KBM-7 (cell line): ENCODE results near the gene ARHGAP31.
A peak's percentile ranks its signal among the peaks of the same experiment; 100 is the strongest.
"Not testable (repeated sequence)": the region's sequence is repeated elsewhere in the genome, so short reads cannot be mapped to it uniquely, and the experiment has no call there.

ENCODE experiments used
- DNase-seq: peaks from one replicate; pipeline ENCODE4 v3.0.0-alpha.2; 2015
- in situ Hi-C: fragments of 300-500 bp; cut with MboI; formaldehyde crosslinking; loops from 2 replicates; pipeline ENCODE4 v1.14.3; 2020; ENCODE audit warnings: low sequenced_read_pairs, low pct_unique_long_range_greater_than_20kb, mixed read lengths

ARHGAP31 gene

GRCh38 chr3:119316313-119316670 lies 22.1 kb downstream of the ARHGAP31 start:
- no peak for DNase-seq
- in situ Hi-C loops = no loop called here

DNA sequence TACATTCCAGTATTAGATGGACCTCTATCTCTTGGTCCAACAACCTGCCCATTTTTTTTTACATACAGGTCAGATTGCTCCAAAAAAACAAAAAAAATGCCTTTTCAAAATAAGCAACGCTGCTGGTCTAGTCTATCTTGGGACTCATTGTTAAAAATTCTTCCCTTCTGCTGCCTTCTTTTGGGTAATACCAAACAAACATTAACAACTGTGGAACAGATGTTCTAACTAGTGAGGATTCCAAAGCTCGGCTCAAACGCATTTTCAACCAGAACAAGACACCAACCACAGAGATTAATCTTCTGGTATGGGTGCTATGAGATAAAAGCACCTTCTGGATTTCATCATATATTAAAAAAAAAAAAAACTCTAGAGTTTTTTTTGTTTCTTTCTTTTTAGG lies 24.7 kb downstream of the ARHGAP31 start:
- in situ Hi-C loops = no loop called here
- no peak for DNase-seq

DNA sequence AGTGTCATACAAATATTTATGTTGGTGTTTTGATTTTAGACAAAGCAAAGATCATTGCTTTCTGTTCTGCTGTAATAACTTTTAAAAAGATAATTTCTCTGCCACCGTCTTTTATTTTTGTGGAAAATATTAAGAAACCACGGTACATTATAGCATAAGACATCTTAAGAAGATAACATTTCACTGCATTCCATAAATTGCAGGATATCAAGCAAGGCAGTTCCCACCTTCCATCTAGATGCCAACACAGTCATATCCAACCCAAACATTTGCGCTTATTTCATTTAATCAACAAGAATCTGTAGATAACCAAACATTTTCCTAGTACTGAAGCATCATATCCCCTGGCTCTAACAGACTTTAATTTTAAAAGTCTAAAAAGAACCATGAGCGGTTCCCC lies 25.1 kb downstream of the ARHGAP31 start:
- DNase-seq = no peak
- in situ Hi-C loops = no loop called here

DNA sequence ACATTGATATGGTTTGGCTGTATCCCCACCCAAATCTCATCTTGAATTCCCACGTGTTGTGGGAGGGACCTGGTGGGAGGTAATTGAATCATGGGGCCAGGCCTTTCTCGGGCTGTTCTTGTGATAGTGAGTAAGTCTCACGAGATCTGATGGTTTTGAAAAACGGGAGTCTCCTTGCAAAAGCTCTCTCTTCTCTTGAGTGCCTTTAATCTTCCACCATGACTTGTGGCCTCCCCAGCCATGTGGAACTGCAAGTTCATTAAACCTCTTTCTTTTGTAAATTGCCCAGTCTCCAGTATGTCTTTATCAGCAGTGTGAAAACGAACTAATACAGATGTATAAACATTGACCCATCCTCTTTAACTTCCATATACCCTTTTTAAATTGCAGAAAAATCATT lies 26.6 kb downstream of the ARHGAP31 start:
- in situ Hi-C loops, DNase-seq: not testable (repeated sequence)

DNA sequence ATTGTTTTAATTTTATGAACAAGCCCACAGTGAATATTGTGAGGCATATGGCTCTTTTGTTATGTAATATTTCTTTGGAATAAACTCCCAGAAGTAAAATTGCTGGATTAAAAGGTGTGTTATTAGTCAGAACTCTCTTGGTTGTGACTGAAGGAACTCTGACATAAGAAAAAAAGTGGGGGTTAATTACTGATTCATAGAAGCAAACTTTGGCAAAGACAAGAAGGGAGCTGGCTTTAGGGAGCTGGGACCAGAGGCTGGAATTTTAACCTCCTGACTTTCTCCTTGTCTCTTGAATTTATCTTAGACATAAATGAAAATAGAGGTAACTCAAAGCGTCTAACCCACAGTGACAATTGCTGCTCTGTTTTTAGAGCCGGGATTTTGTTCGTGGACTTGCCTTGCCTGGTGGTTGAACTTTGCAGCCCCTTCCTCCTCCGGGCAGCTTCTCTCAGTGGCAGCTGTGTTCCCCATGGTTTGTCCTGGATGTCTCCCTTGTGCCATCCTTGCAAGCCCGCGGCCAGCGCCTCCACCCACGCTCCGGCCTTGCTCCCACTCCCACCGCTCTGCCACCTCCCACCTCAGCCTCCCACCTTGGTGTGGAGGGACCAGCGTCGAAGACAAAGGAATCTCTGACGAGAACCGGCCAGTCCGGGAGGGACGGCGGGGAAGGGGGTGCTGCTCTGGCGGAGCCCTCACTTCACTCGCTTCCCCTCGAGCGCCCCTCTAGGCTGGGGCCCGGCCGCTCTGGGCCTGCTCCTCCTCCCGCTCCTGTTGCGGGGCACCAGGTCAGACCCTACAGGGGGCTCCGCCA lies 28.0 kb downstream of the ARHGAP31 start:
- no peak for DNase-seq
- in situ Hi-C loops = no loop called here

GRCh38 chr3:119322835-119323722 lies 28.9 kb downstream of the ARHGAP31 start:
- DNase-seq = peak; percentile 94
- in situ Hi-C loops = no loop called here

- in situ Hi-C loops = no loop called here
- peak; percentile 36 for DNase-seq
These were observed 29.5 kb downstream of the ARHGAP31 start for GRCh38 chr3:119323723-119324085.

GRCh38 chr3:119324899-119325298 lies 30.7 kb downstream of the ARHGAP31 start:
- in situ Hi-C loops = no loop called here
- DNase-seq = no peak

DNA sequence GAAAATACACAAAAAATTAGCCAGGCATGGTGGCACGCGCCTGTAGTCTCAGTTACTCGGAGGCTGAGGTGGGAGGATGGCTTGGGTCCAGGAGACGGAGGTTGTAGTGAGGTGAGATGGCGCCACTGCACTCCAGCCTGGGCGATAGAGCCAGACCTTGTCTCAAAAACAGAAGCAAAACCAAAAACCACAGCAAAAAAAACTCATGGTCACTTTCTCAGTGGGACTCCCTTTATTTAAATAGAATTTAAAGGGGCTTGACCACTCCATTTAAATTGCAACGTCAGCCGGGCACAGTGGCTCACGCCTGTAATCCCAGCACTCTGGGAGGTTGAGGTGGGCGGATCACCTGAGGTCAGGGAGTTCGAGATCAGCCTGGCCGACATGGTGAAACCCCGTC lies 32.8 kb downstream of the ARHGAP31 start:
- in situ Hi-C loops = no loop called here
- no peak for DNase-seq

GRCh38 chr3:119329551-119329950 lies 35.4 kb downstream of the ARHGAP31 start:
- DNase-seq = no peak
- in situ Hi-C loops = no loop called here

GRCh38 chr3:119330181-119330580 lies 36.0 kb downstream of the ARHGAP31 start:
- in situ Hi-C loops = no loop called here
- DNase-seq = no peak

DNA sequence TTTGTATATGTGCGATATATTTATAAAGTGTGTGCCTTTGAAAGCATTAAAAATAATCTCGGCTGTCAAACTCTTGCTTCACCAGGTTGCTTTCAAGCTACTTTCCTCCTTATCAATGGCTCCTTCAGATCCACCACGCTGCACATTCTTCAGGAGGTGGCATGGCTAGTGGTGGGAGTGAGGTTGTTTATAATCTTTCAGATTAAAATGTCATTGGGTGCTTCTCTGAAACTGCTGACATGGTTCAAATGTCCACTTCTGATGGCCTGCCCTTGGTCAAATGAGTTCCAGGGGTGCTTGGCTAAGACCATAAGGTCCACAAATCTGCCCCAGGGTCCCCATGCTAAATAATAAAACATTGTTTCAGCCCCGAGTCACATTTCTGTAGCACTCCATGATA lies 36.7 kb downstream of the ARHGAP31 start:
- DNase-seq = no peak
- in situ Hi-C loops = no loop called here

GRCh38 chr3:119331661-119332060 lies 37.5 kb downstream of the ARHGAP31 start:
- in situ Hi-C loops = no loop called here

DNA sequence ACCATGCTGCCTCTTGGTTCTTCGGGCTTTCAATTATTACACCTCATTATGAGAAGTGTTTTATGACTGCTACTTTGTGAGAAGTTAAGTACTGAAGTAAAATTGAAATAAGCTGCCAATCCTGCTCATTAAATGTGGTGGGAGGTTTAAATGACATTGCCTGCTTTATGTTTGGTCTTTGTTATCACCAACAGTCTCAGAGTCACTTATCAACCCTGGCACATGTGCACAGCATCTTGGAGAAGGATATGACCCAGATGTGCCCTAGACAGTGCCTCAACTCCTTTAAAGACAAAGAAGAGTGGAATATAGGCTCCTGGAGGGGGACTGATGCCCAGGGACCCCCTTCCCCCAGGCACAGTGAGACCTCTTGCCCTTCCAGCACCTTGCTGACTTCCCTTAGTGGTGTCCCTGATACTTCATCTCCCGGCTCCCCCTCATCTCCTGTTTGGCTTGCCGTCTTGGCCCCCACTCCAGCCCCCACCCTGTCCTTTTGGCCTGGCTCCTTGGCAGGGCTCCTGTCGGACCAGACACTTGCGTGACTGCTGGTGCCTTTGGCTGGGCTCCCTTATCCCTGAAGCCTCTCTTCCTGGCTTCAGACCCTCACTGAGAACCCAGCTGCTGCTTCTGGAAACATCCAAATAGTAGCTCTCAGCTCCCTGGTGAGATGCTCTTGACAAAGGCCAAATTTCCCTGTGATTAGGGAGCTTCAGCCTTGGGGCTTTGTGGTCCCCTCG lies 39.8 kb downstream of the ARHGAP31 start:
- in situ Hi-C loops = no loop called here

More at GRCh38 chr3:119331661-119332060, 37.5 kb downstream of the ARHGAP31 start:
- DNase-seq = no peak

GRCh38 chr3:119336823-119337222 lies 42.6 kb downstream of the ARHGAP31 start:
- in situ Hi-C loops = no loop called here
- no peak for DNase-seq

More for the DNA sequence above, 39.8 kb downstream of the ARHGAP31 start:
- DNase-seq = no peak

GRCh38 chr3:119337407-119337806 lies 43.2 kb downstream of the ARHGAP31 start:
- DNase-seq, in situ Hi-C loops: not testable (repeated sequence)

GRCh38 chr3:119338754-119339153 lies 44.6 kb downstream of the ARHGAP31 start:
- no peak for DNase-seq
- in situ Hi-C loops = no loop called here

GRCh38 chr3:119340014-119340413 lies 45.8 kb downstream of the ARHGAP31 start:
- no peak for DNase-seq
- in situ Hi-C loops = no loop called here

DNA sequence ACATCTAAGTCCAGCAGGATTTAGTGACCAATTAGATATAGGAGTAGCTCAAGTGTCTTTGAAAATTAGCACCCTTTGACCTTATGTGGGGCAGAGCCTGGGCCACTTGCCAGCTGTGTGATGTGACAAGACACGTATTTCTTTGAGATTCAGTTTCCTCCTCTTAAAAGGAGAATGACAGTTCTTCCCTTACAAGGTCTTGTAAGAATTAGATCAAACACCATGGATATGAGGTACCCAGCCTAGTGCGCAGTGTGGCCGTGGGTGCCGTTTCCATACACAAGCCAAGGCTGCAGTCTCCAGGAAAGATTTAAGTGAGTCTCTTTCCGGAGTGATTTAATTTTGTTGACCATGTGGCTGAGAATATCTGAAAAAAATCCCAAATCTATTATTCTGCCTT lies 46.3 kb downstream of the ARHGAP31 start:
- DNase-seq = no peak
- in situ Hi-C loops = no loop called here

DNA sequence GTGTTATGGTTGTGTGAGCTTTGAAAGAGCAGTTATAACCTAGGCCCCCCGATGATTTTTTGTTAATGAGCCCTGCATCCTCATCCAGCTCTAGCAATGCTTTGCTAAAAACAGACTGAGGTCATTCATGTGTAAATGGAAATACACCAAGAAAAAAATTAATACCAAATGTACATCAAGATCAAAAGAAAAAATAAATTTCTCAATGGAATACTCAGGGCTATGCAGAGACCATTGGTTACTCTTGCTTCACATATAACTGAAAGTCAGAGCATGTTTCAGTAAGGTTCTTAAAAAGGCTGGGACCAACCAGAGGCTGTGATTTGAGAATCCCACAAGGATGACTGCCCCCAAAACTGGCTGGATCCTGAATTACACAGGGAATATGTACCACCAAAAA lies 48.0 kb downstream of the ARHGAP31 start:
- in situ Hi-C loops = no loop called here
- no peak for DNase-seq
